ENCODE measurements around the gene IDUA. TPM values are rescaled to one million over a fixed set of nuclear protein-coding genes. Genes with fewer than 3 reads are reported as not detected.

IDUA gene
- total RNA-seq, 2 donors from 2014 or later: 23.4 to 31.9 TPM

- no peak for ATAC-seq (ENCODE audit: insufficient number of reproducible peaks, low FRiP score, low read depth)
- TF ChIP-seq, protein P1, sequence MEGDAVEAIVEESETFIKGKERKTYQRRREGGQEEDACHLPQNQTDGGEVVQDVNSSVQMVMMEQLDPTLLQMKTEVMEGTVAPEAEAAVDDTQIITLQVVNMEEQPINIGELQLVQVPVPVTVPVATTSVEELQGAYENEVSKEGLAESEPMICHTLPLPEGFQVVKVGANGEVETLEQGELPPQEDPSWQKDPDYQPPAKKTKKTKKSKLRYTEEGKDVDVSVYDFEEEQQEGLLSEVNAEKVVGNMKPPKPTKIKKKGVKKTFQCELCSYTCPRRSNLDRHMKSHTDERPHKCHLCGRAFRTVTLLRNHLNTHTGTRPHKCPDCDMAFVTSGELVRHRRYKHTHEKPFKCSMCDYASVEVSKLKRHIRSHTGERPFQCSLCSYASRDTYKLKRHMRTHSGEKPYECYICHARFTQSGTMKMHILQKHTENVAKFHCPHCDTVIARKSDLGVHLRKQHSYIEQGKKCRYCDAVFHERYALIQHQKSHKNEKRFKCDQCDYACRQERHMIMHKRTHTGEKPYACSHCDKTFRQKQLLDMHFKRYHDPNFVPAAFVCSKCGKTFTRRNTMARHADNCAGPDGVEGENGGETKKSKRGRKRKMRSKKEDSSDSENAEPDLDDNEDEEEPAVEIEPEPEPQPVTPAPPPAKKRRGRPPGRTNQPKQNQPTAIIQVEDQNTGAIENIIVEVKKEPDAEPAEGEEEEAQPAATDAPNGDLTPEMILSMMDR (IDR thresholded peaks at IDR 0.05): no peak
- peak overlapping the region; percentile 85 to 94 for H3K27ac ChIP-seq
- H3K27me3 ChIP-seq (replicated peaks; ENCODE audit: insufficient read depth): no peaks in the 10 kb centered on the region
- no peak overlapping the region for H3K4me3 ChIP-seq
- no peaks in the 10 kb centered on the region for H3K9me3 ChIP-seq
- H3K36me3 ChIP-seq: no peaks in the 10 kb centered on the region
- H3K4me1 ChIP-seq (ENCODE audit: control insufficient read depth in 1 of 2, low read depth in 2 of 2): peaks cover 63 to 86% of the 10 kb centered on the region in 2 donors
- no peak for DNase-seq (ENCODE audit: low spot score)
Measured at GRCh38 chr4:1039493-1040343, 52.9 kb downstream of the IDUA start.

DNA sequence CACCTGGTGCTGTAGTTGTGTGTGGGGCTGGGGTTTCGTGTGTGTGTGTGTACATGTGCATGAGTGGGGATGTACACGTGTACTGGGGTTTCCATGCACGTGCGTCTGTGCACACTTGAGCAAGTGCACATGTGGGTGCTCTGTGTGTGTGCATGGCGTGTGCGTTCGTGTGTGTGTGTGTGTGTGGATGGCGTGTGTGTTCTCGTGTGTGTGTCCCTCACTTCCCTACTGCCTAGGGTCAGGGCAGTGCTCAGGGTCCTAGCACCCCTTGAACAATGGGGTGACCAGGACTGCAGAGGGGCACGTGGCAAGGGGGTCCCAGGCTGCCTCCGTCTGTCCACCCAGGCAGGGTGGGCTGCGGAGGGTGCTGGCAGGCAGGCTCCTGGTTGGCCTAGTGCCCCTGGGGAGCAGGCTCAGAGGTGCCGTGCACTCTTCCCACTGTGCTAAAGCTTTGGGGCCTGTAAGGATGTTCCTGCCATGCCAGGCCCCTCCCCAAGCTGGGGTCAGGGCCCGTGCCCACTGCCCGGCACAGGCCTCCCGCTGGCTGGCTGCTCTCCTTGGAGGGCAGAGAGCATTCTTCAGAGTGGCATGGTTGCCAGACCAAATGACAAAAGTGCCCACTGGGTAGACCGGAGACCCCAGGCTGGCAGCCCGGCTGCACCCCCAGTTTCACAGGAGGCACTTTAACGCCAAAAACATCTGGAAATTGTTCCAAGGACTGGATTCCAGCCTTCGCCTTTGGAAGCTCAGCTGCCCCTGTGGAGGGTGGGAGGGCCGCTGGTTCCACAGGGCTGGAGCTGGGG is 53.7 kb downstream of the IDUA start:
- ATAC-seq (ENCODE audit: insufficient number of reproducible peaks, low FRiP score, low read depth) (no peak), DNase-seq (ENCODE audit: low spot score) (no peak)
- no peak overlapping the region for H3K4me3 ChIP-seq
- H3K27ac ChIP-seq: peak overlapping the region; percentile 85 to 94
- TF ChIP-seq, protein P1 (IDR thresholded peaks at IDR 0.05): no peak
- H3K36me3 ChIP-seq: no peaks in the 10 kb centered on the region
- peaks cover 60 to 86% of the 10 kb centered on the region in 2 donors for H3K4me1 ChIP-seq (ENCODE audit: control insufficient read depth in 1 of 2, low read depth in 2 of 2)
- no peaks in the 10 kb centered on the region for H3K9me3 ChIP-seq
- no peaks in the 10 kb centered on the region for H3K27me3 ChIP-seq (replicated peaks; ENCODE audit: insufficient read depth)

- DNase-seq (ENCODE audit: low spot score): no peak
- Histone ChIP-seq H3K9me3 (no peaks in the 10 kb centered on the region), H3K36me3 (no peaks in the 10 kb centered on the region), H3K4me1 (ENCODE audit: control insufficient read depth in 1 of 2, low read depth in 2 of 2) (peaks cover 52 to 79% of the 10 kb centered on the region in 2 donors), H3K27me3 (replicated peaks; ENCODE audit: insufficient read depth) (no peaks in the 10 kb centered on the region), H3K27ac (peak overlapping the region; percentile 85 to 94), H3K4me3 (peak overlapping the region; percentile 37)
- TF ChIP-seq, protein P1 (IDR thresholded peaks at IDR 0.05): no peak
- ATAC-seq (ENCODE audit: insufficient number of reproducible peaks, low FRiP score, low read depth): no peak
Measured at GRCh38 chr4:1041147-1041935, 54.5 kb downstream of the IDUA start.

- no peak for DNase-seq (ENCODE audit: low spot score)
- no peak for ATAC-seq (ENCODE audit: insufficient number of reproducible peaks, low FRiP score, low read depth)
- H3K36me3 ChIP-seq: no peaks in the 10 kb centered on the region
- TF ChIP-seq, protein P1 (IDR thresholded peaks at IDR 0.05): no peak
- H3K27ac ChIP-seq: peak overlapping the region; percentile 85 to 94
- peaks cover 50 to 76% of the 10 kb centered on the region in 2 donors for H3K4me1 ChIP-seq (ENCODE audit: control insufficient read depth in 1 of 2, low read depth in 2 of 2)
- H3K4me3 ChIP-seq: peak overlapping the region; percentile 37
- H3K27me3 ChIP-seq (replicated peaks; ENCODE audit: insufficient read depth): no peaks in the 10 kb centered on the region
- no peaks in the 10 kb centered on the region for H3K9me3 ChIP-seq
Measured at GRCh38 chr4:1041936-1042330, 55.1 kb downstream of the IDUA start.

All from thoracic aorta (tissue), 2 donors.